WERI-Rb-1 (cell line): ENCODE data around the gene TEC.

Experiments
- DNase-seq: peaks from one replicate; pipeline ENCODE4 v3.0.0-alpha.2; 2020
- H3K27ac ChIP-seq: fragments of 250-450 bp; sonication (Bioruptor Pico); 2 replicates; pipeline ENCODE4 v1.5.1; 2020; ENCODE audit warnings: mild to moderate bottlenecking, moderate library complexity
- H3K27me3 ChIP-seq: fragments of 250-450 bp; sonication (Bioruptor Pico); 2 replicates; pipeline ENCODE4 v1.5.1; 2021; ENCODE audit warnings: mild to moderate bottlenecking, low read depth, moderate library complexity; ENCODE audit not compliant: insufficient read depth, severe bottlenecking
- H3K36me3 ChIP-seq: fragments of 250-450 bp; sonication (Bioruptor Pico); 2 replicates; pipeline ENCODE4 v1.5.1; 2020; ENCODE audit warnings: mild to moderate bottlenecking, moderate library complexity
- H3K4me3 ChIP-seq: 2 replicates; pipeline ENCODE4 v1.5.1; 2011; ENCODE audit warnings: low read depth, mild to moderate bottlenecking, control low read depth, low read length
- H3K9me3 ChIP-seq: fragments of 250-450 bp; sonication (Bioruptor Pico); 2 replicates; pipeline ENCODE4 v1.5.1; 2021; ENCODE audit warnings: mild to moderate bottlenecking, moderate library complexity; ENCODE audit not compliant: severe bottlenecking
- CTCF ChIP-seq: IDR thresholded peaks from 2 replicates; pipeline ENCODE4 v1.5.1; 2011; ENCODE audit warnings: low read depth, mild to moderate bottlenecking, control low read depth, inconsistent platforms, low read length

The TEC gene

GRCh38 chr4:48262926-48263325 is 6.7 kb downstream of the TEC start:
- Histone ChIP-seq H3K27ac (no peak overlapping the region), H3K9me3 (no peaks in the 10 kb centered on the region), H3K27me3 (no peaks in the 10 kb centered on the region), H3K36me3 (no peaks in the 10 kb centered on the region; the same call in 1 of the 2 replicates), H3K4me3 (no peak overlapping the region)
- no peak for TF ChIP-seq CTCF
- no peak for DNase-seq

DNA sequence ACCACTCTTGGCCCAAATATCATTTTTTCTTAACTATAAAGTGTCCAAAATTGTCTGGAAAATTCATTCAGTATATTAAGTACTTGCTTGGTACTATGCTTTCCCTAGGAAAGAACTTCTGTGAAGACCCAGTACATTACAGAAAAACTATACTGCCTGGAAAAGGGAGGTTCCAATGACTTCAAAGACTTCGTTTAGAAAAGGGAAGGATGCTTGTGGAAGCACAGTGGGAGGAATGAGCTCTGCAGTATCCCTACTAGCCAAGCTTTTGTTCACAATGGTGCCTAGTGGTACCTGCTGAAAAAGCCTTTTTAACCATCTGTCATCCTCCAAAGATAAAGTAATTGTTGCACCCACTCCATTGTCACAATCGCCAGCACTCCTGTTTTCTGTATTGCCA is 7.2 kb downstream of the TEC start:
- TF ChIP-seq CTCF = no peak
- Histone ChIP-seq H3K9me3 (no peaks in the 10 kb centered on the region), H3K4me3 (no peak overlapping the region), H3K27me3 (no peaks in the 10 kb centered on the region), H3K27ac (no peak overlapping the region), H3K36me3 (no peaks in the 10 kb centered on the region)
- no peak for DNase-seq

DNA sequence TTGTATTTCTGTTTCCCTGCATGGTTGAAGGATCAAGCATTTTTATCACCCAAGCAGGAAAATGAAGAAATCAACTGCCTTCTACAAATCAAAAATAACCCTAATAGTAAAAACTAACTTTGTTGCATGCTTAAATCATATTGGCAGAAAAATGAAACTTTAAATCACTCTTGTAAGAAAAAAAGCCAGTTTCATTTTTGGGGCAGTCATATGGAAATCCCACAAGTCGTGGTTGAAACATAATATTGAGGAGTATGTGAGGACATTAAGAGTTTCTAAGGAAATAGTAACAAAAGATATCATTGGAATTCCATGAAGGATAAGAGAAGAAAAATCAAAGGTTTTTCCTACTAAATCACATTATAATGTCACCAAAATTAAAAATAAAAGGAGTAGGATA is 8.4 kb downstream of the TEC start:
- Histone ChIP-seq H3K4me3 (no peak overlapping the region), H3K36me3 (no peaks in the 10 kb centered on the region), H3K9me3 (no peaks in the 10 kb centered on the region), H3K27me3 (no peaks in the 10 kb centered on the region), H3K27ac (no peak overlapping the region)
- DNase-seq = no peak
- TF ChIP-seq CTCF = no peak

DNA sequence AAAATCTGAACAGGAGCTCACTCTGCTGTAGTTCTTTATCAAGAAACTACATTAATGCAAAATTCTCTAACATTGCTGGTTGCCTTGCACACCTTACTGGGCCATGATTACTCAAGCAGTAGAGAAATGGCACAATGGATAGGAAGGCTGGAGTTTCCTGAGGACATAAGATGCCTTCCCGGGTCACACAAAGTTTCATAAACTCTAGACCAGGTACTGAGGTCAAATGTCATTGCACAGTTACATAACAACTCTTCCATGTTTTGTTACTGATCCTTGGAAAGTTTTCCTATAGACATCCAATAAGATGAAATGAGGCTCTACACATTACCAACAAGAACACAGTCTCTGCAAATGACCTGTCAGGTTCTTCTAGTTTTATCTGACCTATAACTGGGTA is 9.9 kb downstream of the TEC start:
- TF ChIP-seq CTCF = no peak
- H3K27ac ChIP-seq = no peak overlapping the region
- DNase-seq = no peak
- H3K36me3 ChIP-seq = no peaks in the 10 kb centered on the region
- H3K27me3 ChIP-seq = no peaks in the 10 kb centered on the region
- H3K9me3 ChIP-seq = no peaks in the 10 kb centered on the region
- no peak overlapping the region for H3K4me3 ChIP-seq

GRCh38 chr4:48258845-48259397 is 10.7 kb downstream of the TEC start:
- H3K27me3 ChIP-seq = no peaks in the 10 kb centered on the region
- TF ChIP-seq CTCF = no peak
- H3K36me3 ChIP-seq = no peaks in the 10 kb centered on the region
- H3K27ac ChIP-seq = no peak overlapping the region
- no peaks in the 10 kb centered on the region for H3K9me3 ChIP-seq
- no peak for DNase-seq
- H3K4me3 ChIP-seq = no peak overlapping the region

- DNase-seq = no peak
- no peaks in the 10 kb centered on the region for H3K9me3 ChIP-seq
- no peak overlapping the region for H3K27ac ChIP-seq
- H3K36me3 ChIP-seq = no peaks in the 10 kb centered on the region
- no peak overlapping the region for H3K4me3 ChIP-seq
- H3K27me3 ChIP-seq = no peaks in the 10 kb centered on the region
- TF ChIP-seq CTCF = no peak
Observed at GRCh38 chr4:48255959-48256342, 13.7 kb downstream of the TEC start.
